Sigmoid colon (tissue), 7 donors: Measurements from ENCODE around the gene SPOCD1. TPM values are rescaled to one million over a fixed set of nuclear protein-coding genes. Genes with fewer than 3 reads are reported as not detected.

Experiments used
- DNase-seq: peaks from one replicate; pipeline ENCODE4 v3.0.0-alpha.2; 2019
- H3K27ac ChIP-seq, 4 donors: fragments of 200-600 bp; sonication (generic); one replicate each; pipeline ENCODE4 v1.5.1; 2016 to 2019; ENCODE audit warnings: mild to moderate bottlenecking in 1 of 4
- H3K27me3 ChIP-seq, 3 donors: fragments of 200-600 bp; sonication (generic); one replicate each; pipeline ENCODE4 v1.5.1; 2019; ENCODE audit warnings: mild to moderate bottlenecking in 1 of 3
- H3K36me3 ChIP-seq, 4 donors: fragments of 200-600 bp; sonication (generic); one replicate each; pipeline ENCODE4 v1.5.1; 2016 to 2019
- H3K4me1 ChIP-seq, 4 donors: fragments of 200-600 bp; sonication (generic); one replicate each; pipeline ENCODE4 v1.5.1; 2017 to 2019
- H3K4me3 ChIP-seq, 4 donors: fragments of 200-600 bp; sonication (generic); one replicate each; pipeline ENCODE4 v1.5.1; 2017 to 2019; ENCODE audit warnings: mild to moderate bottlenecking in 2 of 4, moderate library complexity in 1 of 4
- H3K9me3 ChIP-seq, 4 donors: fragments of 200-600 bp in 3 of 4; sonication (generic) in 3 of 4; one replicate each; pipeline versions ENCODE4 v1.5.1 to v1.6.1; 2013 to 2019
- CTCF ChIP-seq, 4 experiments: fragments of 450-650 bp in 3 of 4; fragments of 200-600 bp in 1 of 4; IDR thresholded peaks; one replicate each; pipeline ENCODE4 v1.5.1; 2016 to 2019; ENCODE audit warnings: antibody characterized with exemption in 4 of 4, mild to moderate bottlenecking in 3 of 4, moderate library complexity in 2 of 4
- EP300 ChIP-seq, 4 donors: sonication (generic); formaldehyde crosslinking; IDR thresholded peaks; one replicate each; pipeline ENCODE4 v1.6.1; 2017; ENCODE audit warnings: antibody characterized with exemption in 4 of 4
- POLR2A ChIP-seq, 2 donors: fragments of 450-650 bp; IDR thresholded peaks; one replicate each; pipeline ENCODE4 v1.6.1; 2016; ENCODE audit warnings: antibody characterized with exemption in 2 of 2, mild to moderate bottlenecking in 2 of 2, moderate library complexity in 2 of 2
- POLR2AphosphoS5 ChIP-seq, 4 donors: sonication (generic); formaldehyde crosslinking; IDR thresholded peaks; one replicate each; pipeline ENCODE4 v1.6.1; 2017; ENCODE audit warnings: antibody characterized with exemption in 4 of 4
- WGBS, 2 donors: extraction: QIAGEN DNeasy Blood & Tissue Kit; methylation state at CpG; one replicate each; pipeline ENCODE4 v1.1.7; 2013; 5-methylcytosine and 5-hydroxymethylcytosine counted together
- intact Hi-C: fragments of 100-400 bp; cut with DNase I; formaldehyde crosslinking; loops from one replicate; pipeline ENCODE4 v1.15.1; 2023
- polyA plus RNA-seq, 3 donors: library from polyadenylated mRNA; stranded (reverse); fragments of 200-250 nt; gene quantifications; one replicate each; pipeline ENCODE4 v1.2.3, GENCODE V29; 2013
- total RNA-seq, 4 donors: library from RNA; depleted of rRNA; stranded (reverse); fragments of >200 nt; gene quantifications; one replicate each; pipeline ENCODE4 v1.1.0, GENCODE V29; 2016
- donor health status: healthy with polysubstance abuse.
- donor health status: Bipolar disorder and iron deficiency.
- donor health status: healthy.

SPOCD1 gene
- total and polyA plus RNA-seq, 7 donors: 0.14 to 0.70 (median 0.55) TPM; not detected in 4

GRCh38 chr1:31784356-31785019 lies 31.3 kb downstream of the SPOCD1 start:
- Histone ChIP-seq H3K9me3 (no peaks in the 10 kb centered on the region), H3K27ac (no peak overlapping the region), H3K36me3 (no peaks in the 10 kb centered on the region), H3K4me3 (no peak overlapping the region), H3K4me1 (peaks cover 0 to 17% (median 4%) of the 10 kb centered on the region in 4 donors), H3K27me3 (no peaks in the 10 kb centered on the region)
- TF ChIP-seq POLR2A (IDR thresholded peaks at IDR 0.05) (no peak), EP300 (IDR thresholded peaks at IDR 0.05) (no peak), CTCF (IDR thresholded peaks at IDR 0.05) (no peak), POLR2AphosphoS5 (IDR thresholded peaks at IDR 0.05) (no peak)
- 88 to 91% methylated on average over 4 of the region's 4 CpGs for WGBS, 2 donors
- intact Hi-C loops: loop anchor here (5.0 kb wide), 2 partner anchors 137 to 222 kb away; no protein-coding TSS in a partner anchor
- peak; percentile 5 for DNase-seq

- WGBS, 2 donors: 93 to 94% methylated on average over 3 of the region's 3 CpGs
- H3K9me3 ChIP-seq: no peaks in the 10 kb centered on the region
- TF ChIP-seq POLR2AphosphoS5 (IDR thresholded peaks at IDR 0.05) (no peak), CTCF (IDR thresholded peaks at IDR 0.05) (no peak)
- H3K36me3 ChIP-seq: no peaks in the 10 kb centered on the region
- H3K27ac ChIP-seq: no peak overlapping the region
- peak; percentile 53 for DNase-seq
- H3K4me3 ChIP-seq: no peak overlapping the region
- H3K4me1 ChIP-seq: peaks cover 0 to 13% (median 2%) of the 10 kb centered on the region in 4 donors
- H3K27me3 ChIP-seq: peaks cover 0 to under 1% (median 0%) of the 10 kb centered on the region in 3 donors
- intact Hi-C loops: no loop called here
These were observed 32.0 kb downstream of the SPOCD1 start for GRCh38 chr1:31783846-31784245.

GRCh38 chr1:31782421-31783410 lies 33.1 kb downstream of the SPOCD1 start:
- TF ChIP-seq EP300 (IDR thresholded peaks at IDR 0.05) (no peak), POLR2AphosphoS5 (IDR thresholded peaks at IDR 0.05) (no peak), POLR2A (IDR thresholded peaks at IDR 0.05) (no peak), CTCF (IDR thresholded peaks at IDR 0.05) (no peak)
- H3K36me3 ChIP-seq: no peaks in the 10 kb centered on the region
- H3K4me3 ChIP-seq: no peak overlapping the region
- no peaks in the 10 kb centered on the region for H3K9me3 ChIP-seq
- H3K27me3 ChIP-seq: peaks cover 0 to 4% (median 0%) of the 10 kb centered on the region in 3 donors
- H3K4me1 ChIP-seq: peaks cover 0 to 10% (median 0%) of the 10 kb centered on the region in 4 donors
- 75 to 84% methylated on average over 12 of the region's 12 CpGs for WGBS, 2 donors
- peak; percentile 36 for DNase-seq
- no peak overlapping the region for H3K27ac ChIP-seq
- intact Hi-C loops: no loop called here

- intact Hi-C loops: no loop called here
- H3K27ac ChIP-seq: no peak overlapping the region
- no peak overlapping the region for H3K4me3 ChIP-seq
- no peaks in the 10 kb centered on the region for H3K9me3 ChIP-seq
- no peaks in the 10 kb centered on the region for H3K36me3 ChIP-seq
- H3K4me1 ChIP-seq: peaks cover 0 to 10% (median 0%) of the 10 kb centered on the region in 4 donors
- 59 to 66% methylated on average over 18 of the region's 18 CpGs for WGBS, 2 donors
- DNase-seq: no peak
- peaks cover 0 to 5% (median 0%) of the 10 kb centered on the region in 3 donors for H3K27me3 ChIP-seq
- TF ChIP-seq CTCF (IDR thresholded peaks at IDR 0.05): no peak
- no peak for TF ChIP-seq POLR2A (IDR thresholded peaks at IDR 0.05)
- no peak for TF ChIP-seq POLR2AphosphoS5 (IDR thresholded peaks at IDR 0.05)
- no peak for TF ChIP-seq EP300 (IDR thresholded peaks at IDR 0.05)
These were observed 34.0 kb downstream of the SPOCD1 start for GRCh38 chr1:31781756-31782371.
